T-cell (primary cell): ENCODE measurements around the gene CALCOCO2. TPM values are rescaled to one million over a fixed set of nuclear protein-coding genes. Genes with fewer than 3 reads are reported as not detected.
A peak's percentile ranks its signal among the peaks of the same experiment; 100 is the strongest.
"Not testable (repeated sequence)": the region's sequence is repeated elsewhere in the genome, so short reads cannot be mapped to it uniquely, and the experiment has no call there.

Experiments
- ATAC-seq, 4 experiments: fragments of 200-7000 bp in 3 of 4; fragments of 150-1000 bp in 1 of 4; cut with Tn5 transposase; replicated peaks in 1 of 4; 1 replicate in 3 of 4; 2 replicates in 1 of 4; pipeline ENCODE4 v1.10.0; 2021; ENCODE audit warnings: moderate library complexity in 3 of 4, mild to moderate bottlenecking in 2 of 4, moderate number of reproducible peaks in 1 of 4
- CTCF ChIA-PET, 2 donors: fragments of 300-600 bp; sonication (Branson Sonifier 250); formaldehyde crosslinking; loops; one replicate each; lab custom pipeline; 2022; ENCODE audit warnings: antibody characterized with exemption in 2 of 2; lab: Charles Lee
- POLR2A ChIA-PET, 2 donors: fragments of 300-600 bp; sonication (Branson Sonifier 250); formaldehyde crosslinking; loops; one replicate each; lab custom pipeline; 2022; ENCODE audit warnings: antibody characterized with exemption in 2 of 2; lab: Charles Lee
- DNase-seq, 35 experiments: peaks; one replicate each; pipeline versions ENCODE4 v3.0.0 to v3.0.0-alpha.2; 2013 to 2023
- H3K27ac ChIP-seq: one replicate; pipeline ENCODE4 v1.5.1; 2013; ENCODE audit warnings: low read length
- H3K27me3 ChIP-seq, 2 experiments: replicated peaks in 1 of 2; 1 replicate in 1 of 2; 2 replicates in 1 of 2; pipeline versions ENCODE4 v1.6.1 to v1.7.0; 2013; ENCODE audit warnings: low read length in 1 of 2, mixed read lengths in 1 of 2; ENCODE audit not compliant: control insufficient read depth in 2 of 2, insufficient read depth in 2 of 2; ENCODE audit errors: extremely low read depth in 1 of 2
- H3K36me3 ChIP-seq, 2 donors: 1 replicate in 1 of 2; 2 replicates in 1 of 2; pipeline versions ENCODE4 v1.6.1 to v1.7.0; 2013; ENCODE audit warnings: low read length in 1 of 2; ENCODE audit not compliant: control insufficient read depth in 2 of 2, insufficient read depth in 1 of 2; ENCODE audit errors: extremely low read depth in 1 of 2
- H3K4me1 ChIP-seq, 2 experiments: 1 replicate in 1 of 2; 2 replicates in 1 of 2; pipeline versions ENCODE4 v1.6.1 to v1.7.0; 2013; ENCODE audit warnings: low read length in 2 of 2, mixed read lengths in 1 of 2; ENCODE audit not compliant: insufficient read depth in 2 of 2, control insufficient read depth in 1 of 2; ENCODE audit errors: extremely low read depth in 1 of 2
- H3K4me3 ChIP-seq, 2 donors: 1 replicate in 1 of 2; 2 replicates in 1 of 2; pipeline versions ENCODE4 v1.5.1 to v1.7.0; 2013; ENCODE audit warnings: mild to moderate bottlenecking in 2 of 2, low read length in 1 of 2, moderate library complexity in 1 of 2; ENCODE audit not compliant: control insufficient read depth in 1 of 2; ENCODE audit errors: extremely low read depth in 1 of 2
- H3K9me3 ChIP-seq: 2 replicates; pipeline ENCODE4 v1.7.0; 2013
- H3K27ac Mint-ChIP-seq, 2 donors: one replicate each; pipeline ENCODE4 v1.8.0; 2020 to 2021; ENCODE audit warnings: mild to moderate bottlenecking in 2 of 2, mixed read lengths in 2 of 2
- H3K27me3 Mint-ChIP-seq, 2 donors: one replicate each; pipeline ENCODE4 v1.8.0; 2021 to 2022; ENCODE audit warnings: mixed read lengths in 2 of 2
- H3K36me3 Mint-ChIP-seq: one replicate; pipeline ENCODE4 v1.8.0; 2021; ENCODE audit warnings: mixed read lengths
- H3K4me1 Mint-ChIP-seq, 3 donors: one replicate each; pipeline ENCODE4 v1.8.0; 2020 to 2022; ENCODE audit warnings: mixed read lengths in 3 of 3, mild to moderate bottlenecking in 1 of 3
- H3K4me3 Mint-ChIP-seq, 3 donors: one replicate each; pipeline ENCODE4 v1.8.0; 2020 to 2022; ENCODE audit warnings: mild to moderate bottlenecking in 3 of 3, mixed read lengths in 3 of 3, moderate library complexity in 3 of 3
- H3K9me3 Mint-ChIP-seq, 3 donors: one replicate each; pipeline ENCODE4 v1.8.0; 2020 to 2022; ENCODE audit warnings: mixed read lengths in 3 of 3
- WGBS: methylation state at CpG from one replicate; pipeline ENCODE4 v1.1.5; 2013; ENCODE audit warnings: missing lambda C conversion rate; ENCODE audit not compliant: insufficient coverage; 5-methylcytosine and 5-hydroxymethylcytosine counted together
- total RNA-seq, 35 experiments: library from RNA in 6 of 35; stranded (reverse) in 6 of 35; fragments of 120-200 nt in 1 of 35; gene quantifications; one replicate each; pipeline versions ENCODE4 v1.2.1 to v1.2.4 and lab custom pipeline; 2013 to 2026

Gene CALCOCO2
- total RNA-seq, 5 donors from 2014 or later (not counting 1 experiment from before 2014, with no cell fraction given), result 103 to 161 (median 129) TPM

DNA sequence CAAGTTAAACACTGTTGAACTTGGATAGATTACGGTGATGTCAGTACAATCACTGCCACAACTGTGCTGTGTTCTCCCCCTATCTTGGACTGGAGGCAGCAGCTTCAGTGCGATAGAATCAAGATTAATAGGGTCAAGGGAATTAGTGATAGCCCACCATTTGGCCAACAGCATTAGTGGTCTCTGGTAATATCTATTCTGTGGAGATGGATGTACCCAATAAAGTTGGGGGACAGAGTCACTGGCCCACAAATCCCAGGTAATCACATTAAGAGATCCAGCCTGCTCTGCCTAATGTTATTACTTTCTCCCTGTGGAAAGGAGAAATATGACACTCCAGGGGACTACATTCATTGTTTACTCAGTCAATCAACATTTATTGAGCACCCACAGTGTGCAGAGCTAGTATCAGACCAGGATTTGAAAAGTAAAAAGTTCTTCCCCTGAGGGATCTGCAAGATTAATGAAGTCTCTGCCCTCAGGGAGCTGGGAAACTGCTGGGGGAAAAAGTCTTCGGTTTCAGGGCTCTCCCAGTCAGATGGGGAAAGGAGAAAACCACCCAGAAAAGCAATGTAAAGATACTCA is 38.2 kb downstream of the CALCOCO2 start:
- WGBS, result 100% methylated on average over 2 of the region's 3 CpGs
- H3K4me3 ChIP-seq, result no peak overlapping the region
- no peak overlapping the region for H3K27ac ChIP-seq
- CTCF ChIA-PET, result interaction anchor here in 1 of 2 donors (1.0 kb wide), 1 partner anchor 10 kb away, joined by 3 read pairs; no protein-coding TSS in a partner anchor
- DNase-seq (no peak), ATAC-seq (no peak)
- Mint-ChIP-seq H3K9me3 (no peaks in the 10 kb centered on the region), H3K36me3 (peaks cover 18% of the 10 kb centered on the region), H3K4me1 (peaks cover 0 to 4% (median 0%) of the 10 kb centered on the region in 3 donors), H3K27ac (no peak overlapping the region), H3K4me3 (no peak overlapping the region), H3K27me3 (no peaks in the 10 kb centered on the region)
- POLR2A ChIA-PET, result no interaction called here
- H3K27me3 ChIP-seq, result peaks cover 0 to 3% of the 10 kb centered on the region in 2 experiments
- H3K4me1 ChIP-seq, result no peaks in the 10 kb centered on the region
- no peaks in the 10 kb centered on the region for H3K9me3 ChIP-seq
- H3K36me3 ChIP-seq, result peaks cover 0 to 13% of the 10 kb centered on the region in 2 donors

- H3K27ac ChIP-seq, result no peak overlapping the region
- Mint-ChIP-seq H3K36me3 (peaks cover 10% of the 10 kb centered on the region), H3K9me3 (no peaks in the 10 kb centered on the region), H3K4me3 (no peak overlapping the region), H3K27ac (no peak overlapping the region), H3K27me3 (peaks cover under 1 to 1% of the 10 kb centered on the region in 2 donors), H3K4me1 (peaks cover 0 to 4% (median 0%) of the 10 kb centered on the region in 3 donors)
- DNase-seq (no peak), ATAC-seq (no peak)
- H3K36me3 ChIP-seq, result peaks cover 0 to 6% of the 10 kb centered on the region in 2 donors
- H3K4me3 ChIP-seq, result no peak overlapping the region
- no peaks in the 10 kb centered on the region for H3K9me3 ChIP-seq
- WGBS, result 100% methylated on average over 4 of the region's 6 CpGs
- no peaks in the 10 kb centered on the region for H3K4me1 ChIP-seq
- ChIA-PET POLR2A (no interaction called here), CTCF (interaction anchor here (1.0 to 1.4 kb wide), 2 partner anchors 9 kb away, joined by 3 to 6 read pairs; no protein-coding TSS in a partner anchor)
- H3K27me3 ChIP-seq, result peaks cover 0 to 3% of the 10 kb centered on the region in 2 experiments
Observed at GRCh38 chr17:48869821-48870318, 39.0 kb downstream of the CALCOCO2 start.

DNA sequence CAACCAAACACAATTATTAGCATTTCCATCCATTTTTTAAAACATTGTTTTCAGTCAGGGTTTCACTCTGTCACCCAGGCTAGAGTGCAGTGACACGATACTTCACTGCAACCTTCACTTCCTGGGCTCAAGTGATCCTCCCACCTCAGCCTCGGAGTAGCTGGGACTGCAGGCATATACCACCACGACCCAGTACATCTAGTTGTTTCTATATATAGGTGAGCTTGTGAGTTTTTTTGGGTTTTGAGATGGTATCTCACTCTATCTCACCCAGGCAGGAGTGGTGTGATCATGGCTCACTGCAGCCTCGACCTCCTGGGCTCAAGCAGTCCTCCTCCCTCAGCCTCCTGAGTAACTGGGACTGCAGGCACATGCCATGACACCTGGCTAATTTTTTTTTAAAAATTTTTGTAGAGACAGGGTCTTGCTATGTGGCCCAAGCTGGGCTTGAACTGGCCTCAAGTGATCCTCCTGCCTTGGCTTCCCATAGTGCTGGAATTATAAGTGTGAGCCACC is 40.3 kb downstream of the CALCOCO2 start:
- CTCF ChIA-PET, result interaction anchor here in 1 of 2 donors (0.7 to 1.4 kb wide), 2 partner anchors 8 to 58 kb away, joined by 4 to 6 read pairs; no protein-coding TSS in a partner anchor
- peaks cover 3% of the 10 kb centered on the region for H3K36me3 Mint-ChIP-seq
- H3K36me3 ChIP-seq, result peaks cover 0 to 3% of the 10 kb centered on the region in 2 donors
- peaks cover 3% of the 10 kb centered on the region in 2 donors for H3K27me3 Mint-ChIP-seq
- POLR2A ChIA-PET, result no interaction called here
- H3K9me3 Mint-ChIP-seq, result no peaks in the 10 kb centered on the region
- peak in 2 of 4 experiments; percentile 43 to 48 for ATAC-seq
- WGBS, result no CpG with 5 or more reads among the region's 4 CpGs
- H3K4me1 ChIP-seq, result no peaks in the 10 kb centered on the region
- H3K27me3 ChIP-seq, result peaks cover 0 to 3% of the 10 kb centered on the region in 2 experiments
- no peak overlapping the region for H3K4me3 Mint-ChIP-seq
- no peak overlapping the region for H3K27ac Mint-ChIP-seq
- peaks cover 0 to 4% (median 0%) of the 10 kb centered on the region in 3 donors for H3K4me1 Mint-ChIP-seq
- H3K4me3 ChIP-seq, result no peak overlapping the region
- no peaks in the 10 kb centered on the region for H3K9me3 ChIP-seq
- no peak overlapping the region for H3K27ac ChIP-seq
- no peak for DNase-seq

- Histone ChIP-seq H3K36me3 (no peaks in the 10 kb centered on the region), H3K27ac (no peak overlapping the region), H3K9me3 (no peaks in the 10 kb centered on the region), H3K4me3 (no peak overlapping the region), H3K27me3 (peaks cover 0 to 4% of the 10 kb centered on the region in 2 experiments), H3K4me1 (no peaks in the 10 kb centered on the region)
- POLR2A ChIA-PET, result no interaction called here
- no peak for ATAC-seq
- H3K27ac Mint-ChIP-seq, result no peak overlapping the region
- peaks cover 3% of the 10 kb centered on the region in 2 donors for H3K27me3 Mint-ChIP-seq
- peaks cover 0 to 4% (median 0%) of the 10 kb centered on the region in 3 donors for H3K4me1 Mint-ChIP-seq
- WGBS, result 66% methylated on average over 6 of the region's 11 CpGs
- no peak overlapping the region for H3K4me3 Mint-ChIP-seq
- CTCF ChIA-PET, result interaction anchor here in 1 of 2 donors (0.7 to 1.4 kb wide), 2 partner anchors 7 to 57 kb away, joined by 4 to 6 read pairs; no protein-coding TSS in a partner anchor
- H3K9me3 Mint-ChIP-seq, result no peaks in the 10 kb centered on the region
- no peaks in the 10 kb centered on the region for H3K36me3 Mint-ChIP-seq
- DNase-seq, result no peak
Observed at GRCh38 chr17:48871551-48872351, 40.9 kb downstream of the CALCOCO2 start.

- H3K9me3 Mint-ChIP-seq, H3K4me3 Mint-ChIP-seq, CTCF ChIA-PET, H3K27me3 ChIP-seq, ATAC-seq, POLR2A ChIA-PET, H3K4me1 Mint-ChIP-seq, H3K36me3 ChIP-seq, H3K27me3 Mint-ChIP-seq, H3K4me1 ChIP-seq, H3K27ac ChIP-seq, H3K27ac Mint-ChIP-seq, DNase-seq, H3K9me3 ChIP-seq, H3K36me3 Mint-ChIP-seq, H3K4me3 ChIP-seq: not testable (repeated sequence)
- 80% methylated on average over 1 of the region's 3 CpGs for WGBS
Observed at GRCh38 chr17:48872409-48872808, 41.6 kb downstream of the CALCOCO2 start.

DNA sequence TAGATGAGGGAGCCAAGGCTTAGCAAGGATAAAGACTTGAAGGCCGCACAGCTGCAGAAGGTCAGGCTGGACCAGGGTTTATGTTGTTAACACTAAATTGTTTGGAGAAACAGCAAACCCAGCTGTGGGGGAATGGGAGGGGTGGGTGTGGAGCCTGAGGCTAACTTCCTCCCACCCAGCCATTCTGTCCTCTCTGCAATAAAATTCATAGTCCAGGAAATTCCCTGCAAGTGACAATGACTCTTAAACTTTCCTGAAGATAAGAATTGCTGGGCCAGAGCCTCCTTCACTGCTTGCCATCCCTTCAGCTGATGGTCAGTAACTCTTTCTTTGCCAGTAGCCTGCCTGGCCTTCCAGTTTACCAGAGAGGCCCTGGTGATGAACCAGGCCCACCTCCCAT is 42.4 kb downstream of the CALCOCO2 start:
- no CpG with 5 or more reads among the region's 1 CpG for WGBS
- ATAC-seq (no peak), DNase-seq (no peak)
- Histone ChIP-seq H3K4me1 (no peaks in the 10 kb centered on the region), H3K27ac (no peak overlapping the region), H3K36me3 (no peaks in the 10 kb centered on the region), H3K4me3 (no peak overlapping the region), H3K9me3 (no peaks in the 10 kb centered on the region), H3K27me3 (peaks cover 0 to 12% of the 10 kb centered on the region in 2 experiments)
- Mint-ChIP-seq H3K4me3 (no peak overlapping the region), H3K27ac (no peak overlapping the region), H3K9me3 (no peaks in the 10 kb centered on the region), H3K4me1 (peaks cover 0 to 4% (median 0%) of the 10 kb centered on the region in 3 donors), H3K36me3 (no peaks in the 10 kb centered on the region), H3K27me3 (peaks cover 3% of the 10 kb centered on the region in 2 donors)
- ChIA-PET POLR2A (interaction anchor here in 1 of 2 donors (1.2 kb wide), 1 partner anchor 10 kb away, joined by 5 read pairs; no protein-coding TSS in a partner anchor), CTCF (interaction anchor here in 1 of 2 donors (0.9 to 1.3 kb wide), 3 partner anchors 11 to 69 kb away, joined by 3 to 6 read pairs (median 4); no protein-coding TSS in a partner anchor)
